Left ventricle myocardium inferior (tissue), 1 donor: Measurements from ENCODE around the gene DSN1. TPM values are rescaled to one million over a fixed set of nuclear protein-coding genes. Genes with fewer than 3 reads are reported as not detected.
"Not testable (repeated sequence)": the region's sequence is repeated elsewhere in the genome, so short reads cannot be mapped to it uniquely, and the experiment has no call there.

Experiments used
- DNase-seq: peaks from one replicate; pipeline ENCODE4 v3.0.0-alpha.2; 2020
- H3K27ac ChIP-seq: fragments of 200-600 bp; replicated peaks from 2 replicates; pipeline ENCODE4 v1.8.0; 2021
- H3K27me3 ChIP-seq: fragments of 200-600 bp; 2 replicates; pipeline ENCODE4 v1.8.0; 2021; ENCODE audit warnings: low read depth
- H3K36me3 ChIP-seq: fragments of 200-600 bp; 2 replicates; pipeline ENCODE4 v1.8.0; 2021
- H3K4me1 ChIP-seq: fragments of 200-600 bp; 2 replicates; pipeline ENCODE4 v1.8.0; 2021
- H3K4me3 ChIP-seq: fragments of 200-600 bp; 2 replicates; pipeline ENCODE4 v1.8.0; 2021; ENCODE audit warnings: mild to moderate bottlenecking, moderate library complexity
- H3K9me3 ChIP-seq: fragments of 200-600 bp; replicated peaks from 2 replicates; pipeline ENCODE4 v1.8.0; 2021
- intact Hi-C: fragments of 100-400 bp; cut with micrococcal nuclease; formaldehyde crosslinking; loops from one replicate; pipeline ENCODE4 v1.11.0; 2022
- total RNA-seq: library from RNA; stranded (reverse); fragmentation: NEBNext Ultra II Directional; extraction: Animal tissue kit (Norgen Biotek cat#: 25700); gene quantifications from one replicate; pipeline ENCODE4 v1.2.1, GENCODE V29; 2021
- TF ChIP-seq, protein P1 (sequence below): fragments of 200-600 bp; IDR thresholded peaks from 2 replicates; pipeline ENCODE4 v1.8.0; 2021; ENCODE audit warnings: antibody characterized with exemption, mild to moderate bottlenecking, borderline replicate concordance
- donor health status: DM: no; HTN: yes; CAD: no; lungs with severe emphysema.

The DSN1 gene
- total RNA-seq, 1 donor from 2014 or later, result 4.8 TPM

DNA sequence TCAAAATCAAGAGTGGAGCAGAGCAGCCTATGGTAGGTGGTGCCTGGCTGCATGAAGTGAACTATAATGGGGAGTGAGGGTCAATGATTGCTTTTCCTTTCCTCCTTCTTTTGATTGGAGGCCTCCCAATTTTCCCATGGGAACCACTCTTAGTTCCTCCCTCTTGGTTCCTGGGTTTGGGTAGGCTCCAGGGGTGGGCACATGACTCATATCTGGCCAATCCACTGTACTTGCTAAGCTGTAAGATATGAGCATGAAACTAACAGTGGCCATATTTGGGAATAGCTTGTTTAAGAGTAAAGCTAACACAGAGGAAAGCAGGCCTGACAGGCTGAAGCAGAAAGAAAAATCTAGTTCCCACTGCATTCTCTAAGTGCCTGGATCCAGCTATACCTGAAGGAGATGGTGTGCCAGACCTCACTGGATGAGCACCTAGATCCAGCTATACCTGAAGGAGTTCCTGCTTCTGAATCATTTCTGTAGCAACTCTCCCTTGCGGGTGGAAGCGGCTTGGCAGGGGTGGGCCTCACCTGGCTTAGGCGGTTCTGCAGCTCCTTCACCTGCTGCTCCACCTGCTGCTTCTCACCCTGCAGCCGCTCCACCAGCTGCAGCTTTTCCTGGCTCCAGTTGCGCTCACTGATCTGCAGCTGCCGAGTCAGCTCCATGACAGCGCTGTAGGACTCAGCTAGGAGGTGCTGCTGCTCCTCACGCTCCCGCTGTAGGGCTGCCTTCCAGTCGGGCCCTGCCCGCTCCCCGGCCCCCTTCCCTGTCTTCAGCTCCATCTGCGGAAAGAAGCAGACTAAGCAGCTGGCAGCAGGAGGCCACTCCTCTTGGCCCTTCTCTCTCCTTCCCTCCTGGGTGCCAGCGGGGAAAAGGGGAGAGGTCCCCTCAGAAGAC lies 29.0 kb upstream of the DSN1 start:
- Histone ChIP-seq H3K27ac (no peak overlapping the region), H3K4me1 (no peaks in the 10 kb centered on the region), H3K9me3 (no peaks in the 10 kb centered on the region), H3K27me3 (no peaks in the 10 kb centered on the region), H3K4me3 (no peak overlapping the region), H3K36me3 (peaks cover 99% of the 10 kb centered on the region)
- intact Hi-C loops, result no loop called here
- TF ChIP-seq, protein P1, sequence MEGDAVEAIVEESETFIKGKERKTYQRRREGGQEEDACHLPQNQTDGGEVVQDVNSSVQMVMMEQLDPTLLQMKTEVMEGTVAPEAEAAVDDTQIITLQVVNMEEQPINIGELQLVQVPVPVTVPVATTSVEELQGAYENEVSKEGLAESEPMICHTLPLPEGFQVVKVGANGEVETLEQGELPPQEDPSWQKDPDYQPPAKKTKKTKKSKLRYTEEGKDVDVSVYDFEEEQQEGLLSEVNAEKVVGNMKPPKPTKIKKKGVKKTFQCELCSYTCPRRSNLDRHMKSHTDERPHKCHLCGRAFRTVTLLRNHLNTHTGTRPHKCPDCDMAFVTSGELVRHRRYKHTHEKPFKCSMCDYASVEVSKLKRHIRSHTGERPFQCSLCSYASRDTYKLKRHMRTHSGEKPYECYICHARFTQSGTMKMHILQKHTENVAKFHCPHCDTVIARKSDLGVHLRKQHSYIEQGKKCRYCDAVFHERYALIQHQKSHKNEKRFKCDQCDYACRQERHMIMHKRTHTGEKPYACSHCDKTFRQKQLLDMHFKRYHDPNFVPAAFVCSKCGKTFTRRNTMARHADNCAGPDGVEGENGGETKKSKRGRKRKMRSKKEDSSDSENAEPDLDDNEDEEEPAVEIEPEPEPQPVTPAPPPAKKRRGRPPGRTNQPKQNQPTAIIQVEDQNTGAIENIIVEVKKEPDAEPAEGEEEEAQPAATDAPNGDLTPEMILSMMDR, result no peak
- no peak for DNase-seq

GRCh38 chr20:36800410-36800809 lies 26.8 kb upstream of the DSN1 start:
- Histone ChIP-seq H3K27me3 (no peaks in the 10 kb centered on the region), H3K4me3 (no peak overlapping the region), H3K9me3 (no peaks in the 10 kb centered on the region), H3K4me1 (peaks cover 14% of the 10 kb centered on the region), H3K36me3 (peaks cover 99% of the 10 kb centered on the region), H3K27ac (no peak overlapping the region)
- intact Hi-C loops, result no loop called here
- TF ChIP-seq, protein P1, result no peak
- DNase-seq, result no peak

GRCh38 chr20:36799313-36799712 lies 25.8 kb upstream of the DSN1 start:
- H3K27ac ChIP-seq, H3K9me3 ChIP-seq, H3K4me3 ChIP-seq, H3K27me3 ChIP-seq, intact Hi-C loops, DNase-seq: not testable (repeated sequence)
- Histone ChIP-seq H3K36me3 (peaks cover 99% of the 10 kb centered on the region), H3K4me1 (peaks cover 14% of the 10 kb centered on the region)

GRCh38 chr20:36796875-36797274 lies 23.3 kb upstream of the DSN1 start:
- H3K27me3 ChIP-seq, result no peaks in the 10 kb centered on the region
- peak overlapping the region; percentile 60 for H3K27ac ChIP-seq
- no peak for DNase-seq
- H3K36me3 ChIP-seq, result peaks cover 99% of the 10 kb centered on the region
- no peak overlapping the region for H3K4me3 ChIP-seq
- no peaks in the 10 kb centered on the region for H3K9me3 ChIP-seq
- peaks cover 26% of the 10 kb centered on the region for H3K4me1 ChIP-seq
- intact Hi-C loops, result no loop called here
- TF ChIP-seq, protein P1, result no peak

DNA sequence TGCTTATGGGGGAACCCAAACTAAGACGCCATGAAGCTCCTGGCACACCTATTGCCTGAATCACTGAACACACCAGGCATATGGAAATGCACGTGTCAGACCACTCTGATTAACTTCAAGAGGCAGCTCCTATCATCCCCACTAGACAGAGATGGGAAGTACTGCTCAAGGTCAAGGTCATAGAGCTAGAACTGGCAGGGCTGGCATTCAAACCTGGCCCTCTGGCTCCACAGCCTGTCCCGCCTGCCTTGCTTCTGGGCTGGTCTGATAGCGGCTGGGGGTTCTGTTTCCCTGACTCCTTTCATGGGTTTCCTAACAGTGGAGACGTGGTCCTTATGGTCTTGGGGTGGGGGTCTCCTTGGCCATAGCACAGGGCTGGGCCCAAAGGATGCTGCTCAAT lies 22.6 kb upstream of the DSN1 start:
- TF ChIP-seq, protein P1, result no peak
- H3K9me3 ChIP-seq, result no peaks in the 10 kb centered on the region
- no peak for DNase-seq
- no peak overlapping the region for H3K4me3 ChIP-seq
- peak overlapping the region; percentile 60 for H3K27ac ChIP-seq
- H3K4me1 ChIP-seq, result peaks cover 26% of the 10 kb centered on the region
- intact Hi-C loops, result no loop called here
- H3K36me3 ChIP-seq, result peaks cover 98% of the 10 kb centered on the region
- H3K27me3 ChIP-seq, result no peaks in the 10 kb centered on the region

- intact Hi-C loops, result no loop called here
- H3K27me3 ChIP-seq, result no peaks in the 10 kb centered on the region
- no peak overlapping the region for H3K4me3 ChIP-seq
- no peaks in the 10 kb centered on the region for H3K9me3 ChIP-seq
- peak overlapping the region; percentile 60 for H3K27ac ChIP-seq
- DNase-seq, result no peak
- TF ChIP-seq, protein P1, result no peak
- peaks cover 98% of the 10 kb centered on the region for H3K36me3 ChIP-seq
- H3K4me1 ChIP-seq, result peaks cover 26% of the 10 kb centered on the region
Measured at GRCh38 chr20:36795691-36796090, 22.1 kb upstream of the DSN1 start.
